ENCODE measurements around the gene OSER1. TPM values are rescaled to one million over a fixed set of nuclear protein-coding genes. Genes with fewer than 3 reads are reported as not detected.

The OSER1 gene
- polyA plus RNA-seq, 4 donors, result 24.0 to 57.8 (median 51.3) TPM

DNA sequence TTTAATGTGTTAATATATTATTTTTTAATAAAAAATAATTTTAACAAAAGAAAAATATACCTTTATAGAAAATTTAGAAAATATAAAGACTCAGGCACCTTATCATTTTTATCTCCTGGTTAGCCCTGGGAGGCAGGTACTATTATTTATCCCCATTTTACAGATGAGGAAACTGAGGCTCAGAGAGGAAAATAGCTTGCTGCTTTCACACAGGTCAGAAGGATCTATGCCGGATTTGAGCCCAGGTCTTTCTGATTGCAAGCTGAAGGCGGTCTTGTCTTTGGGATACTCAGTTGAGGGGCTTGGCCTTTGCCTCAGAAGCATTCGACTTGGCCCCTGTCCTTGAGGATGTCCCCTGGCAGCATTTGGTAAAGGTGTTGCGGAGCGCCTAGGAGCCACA, 11.5 kb upstream of the OSER1 start:
- no peak overlapping the region for H3K27ac ChIP-seq (ENCODE audit: low read depth in 1 of 3, low read length in 2 of 3)
- FAIRE-seq (no peak), DNase-seq (no peak)
- no peaks in the 10 kb centered on the region for H3K9me3 ChIP-seq (ENCODE audit: control insufficient read depth in 2 of 2, insufficient read depth in 1 of 2, low read depth in 1 of 2, low read length in 1 of 2)
- 94 to 97% (median 95%) methylated on average over 5 of the region's 5 CpGs for WGBS, 3 donors
- H3K4me3 ChIP-seq (ENCODE audit: low read depth in 1 of 3, low read length in 3 of 3), result no peak overlapping the region
- no peaks in the 10 kb centered on the region for H3K36me3 ChIP-seq (ENCODE audit: control insufficient read depth in 3 of 3, insufficient read depth in 2 of 3, low read depth in 1 of 3, low read length in 3 of 3)
- peaks cover 0 to 20% (median 0%) of the 10 kb centered on the region in 3 donors for H3K4me1 ChIP-seq (ENCODE audit: control insufficient read depth in 3 of 3, insufficient read depth in 2 of 3, low read depth in 1 of 3, low read length in 2 of 3)
- H3K27me3 ChIP-seq (ENCODE audit: control insufficient read depth in 3 of 3, insufficient read depth in 3 of 3, low read length in 3 of 3), result no peaks in the 10 kb centered on the region

GRCh38 chr20:44221368-44221954, 10.9 kb upstream of the OSER1 start:
- 56 to 84% (median 68%) methylated on average over 3 of the region's 3 CpGs for WGBS, 3 donors
- Histone ChIP-seq H3K4me3 (ENCODE audit: low read depth in 1 of 3, low read length in 3 of 3) (no peak overlapping the region), H3K4me1 (ENCODE audit: control insufficient read depth in 3 of 3, insufficient read depth in 2 of 3, low read depth in 1 of 3, low read length in 2 of 3) (peaks cover 0 to 20% (median 0%) of the 10 kb centered on the region in 3 donors), H3K36me3 (ENCODE audit: control insufficient read depth in 3 of 3, insufficient read depth in 2 of 3, low read depth in 1 of 3, low read length in 3 of 3) (no peaks in the 10 kb centered on the region), H3K27me3 (ENCODE audit: control insufficient read depth in 3 of 3, insufficient read depth in 3 of 3, low read length in 3 of 3) (no peaks in the 10 kb centered on the region), H3K27ac (ENCODE audit: low read depth in 1 of 3, low read length in 2 of 3) (no peak overlapping the region), H3K9me3 (ENCODE audit: control insufficient read depth in 2 of 2, insufficient read depth in 1 of 2, low read depth in 1 of 2, low read length in 1 of 2) (no peaks in the 10 kb centered on the region)
- FAIRE-seq (no peak), DNase-seq (no peak)

DNA sequence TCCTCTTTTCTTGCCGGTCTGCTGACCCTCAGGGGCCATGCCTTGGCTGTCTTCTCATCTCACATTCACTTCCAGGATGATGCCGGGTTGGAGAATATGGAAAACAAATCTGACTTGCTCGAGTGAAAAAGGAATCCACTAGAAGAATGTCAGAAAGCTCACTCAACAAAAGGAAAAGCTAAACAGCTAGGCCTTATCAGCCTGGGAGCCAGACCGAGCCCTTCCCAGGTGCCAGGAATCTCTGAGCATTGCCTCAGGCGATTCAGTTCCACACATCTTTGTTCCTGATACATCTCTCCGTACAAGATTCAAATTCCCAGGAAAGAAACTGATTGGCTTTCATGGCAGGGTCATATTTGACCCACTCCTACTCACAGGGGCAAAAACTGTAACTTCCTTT, 9.2 kb upstream of the OSER1 start:
- no peaks in the 10 kb centered on the region for H3K27me3 ChIP-seq (ENCODE audit: control insufficient read depth in 3 of 3, insufficient read depth in 3 of 3, low read length in 3 of 3)
- H3K36me3 ChIP-seq (ENCODE audit: control insufficient read depth in 3 of 3, insufficient read depth in 2 of 3, low read depth in 1 of 3, low read length in 3 of 3), result no peaks in the 10 kb centered on the region
- no peak overlapping the region for H3K4me3 ChIP-seq (ENCODE audit: low read depth in 1 of 3, low read length in 3 of 3)
- FAIRE-seq (no peak), DNase-seq (no peak)
- H3K9me3 ChIP-seq (ENCODE audit: control insufficient read depth in 2 of 2, insufficient read depth in 1 of 2, low read depth in 1 of 2, low read length in 1 of 2), result no peaks in the 10 kb centered on the region
- H3K4me1 ChIP-seq (ENCODE audit: control insufficient read depth in 3 of 3, insufficient read depth in 2 of 3, low read depth in 1 of 3, low read length in 2 of 3), result peaks cover 0 to 20% (median 0%) of the 10 kb centered on the region in 3 donors
- no peak overlapping the region for H3K27ac ChIP-seq (ENCODE audit: low read depth in 1 of 3, low read length in 2 of 3)
- 18 to 57% (median 48%) methylated on average over 6 of the region's 6 CpGs for WGBS, 3 donors

DNA sequence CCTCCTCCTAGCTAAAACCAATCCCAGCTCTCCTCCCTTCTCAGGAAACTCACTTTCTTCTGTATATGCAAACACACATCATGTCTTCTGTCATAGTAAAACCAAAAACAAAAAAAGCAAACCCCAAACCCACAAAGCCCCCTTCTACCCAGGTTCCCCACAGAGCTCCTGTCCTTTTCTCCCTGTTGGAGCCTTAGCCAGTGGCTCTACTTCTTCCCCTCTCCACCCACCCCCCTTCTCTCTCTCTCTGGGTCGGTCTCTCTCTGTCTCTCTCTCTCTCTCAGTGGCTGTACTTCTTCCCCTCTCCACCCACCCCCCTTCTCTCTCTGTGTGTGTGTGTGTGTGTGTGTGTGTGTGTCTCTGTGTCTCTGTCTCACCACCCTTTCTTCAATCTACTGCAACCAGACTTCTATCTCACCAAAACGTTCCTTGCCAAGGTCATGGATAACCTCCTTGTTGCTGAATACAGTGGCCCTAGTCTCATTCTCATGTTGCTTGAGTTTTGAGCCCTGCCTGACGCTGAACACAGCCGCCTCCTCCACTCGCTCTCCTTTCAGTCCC, 8.7 kb upstream of the OSER1 start:
- no peaks in the 10 kb centered on the region for H3K9me3 ChIP-seq (ENCODE audit: control insufficient read depth in 2 of 2, insufficient read depth in 1 of 2, low read depth in 1 of 2, low read length in 1 of 2)
- no peak overlapping the region for H3K4me3 ChIP-seq (ENCODE audit: low read depth in 1 of 3, low read length in 3 of 3)
- 38 to 54% (median 45%) methylated on average over 5 of the region's 5 CpGs for WGBS, 3 donors
- no peaks in the 10 kb centered on the region for H3K36me3 ChIP-seq (ENCODE audit: control insufficient read depth in 3 of 3, insufficient read depth in 2 of 3, low read depth in 1 of 3, low read length in 3 of 3)
- FAIRE-seq (no peak), DNase-seq (no peak)
- peaks cover 0 to 16% (median 0%) of the 10 kb centered on the region in 3 donors for H3K4me1 ChIP-seq (ENCODE audit: control insufficient read depth in 3 of 3, insufficient read depth in 2 of 3, low read depth in 1 of 3, low read length in 2 of 3)
- H3K27ac ChIP-seq (ENCODE audit: low read depth in 1 of 3, low read length in 2 of 3), result no peak overlapping the region
- H3K27me3 ChIP-seq (ENCODE audit: control insufficient read depth in 3 of 3, insufficient read depth in 3 of 3, low read length in 3 of 3), result no peaks in the 10 kb centered on the region

GRCh38 chr20:44218446-44218845, 7.9 kb upstream of the OSER1 start:
- H3K27me3 ChIP-seq (ENCODE audit: control insufficient read depth in 3 of 3, insufficient read depth in 3 of 3, low read length in 3 of 3), result no peaks in the 10 kb centered on the region
- no peaks in the 10 kb centered on the region for H3K9me3 ChIP-seq (ENCODE audit: control insufficient read depth in 2 of 2, insufficient read depth in 1 of 2, low read depth in 1 of 2, low read length in 1 of 2)
- WGBS, 3 donors, result 38 to 49% (median 46%) methylated on average over 4 of the region's 4 CpGs
- no peaks in the 10 kb centered on the region for H3K36me3 ChIP-seq (ENCODE audit: control insufficient read depth in 3 of 3, insufficient read depth in 2 of 3, low read depth in 1 of 3, low read length in 3 of 3)
- DNase-seq, result no peak
- peaks cover 0 to 12% (median 0%) of the 10 kb centered on the region in 3 donors for H3K4me1 ChIP-seq (ENCODE audit: control insufficient read depth in 3 of 3, insufficient read depth in 2 of 3, low read depth in 1 of 3, low read length in 2 of 3)
- H3K4me3 ChIP-seq (ENCODE audit: low read depth in 1 of 3, low read length in 3 of 3), result no peak overlapping the region
- H3K27ac ChIP-seq (ENCODE audit: low read depth in 1 of 3, low read length in 2 of 3), result no peak overlapping the region
- FAIRE-seq, result no peak

GRCh38 chr20:44217342-44218092, 6.9 kb upstream of the OSER1 start:
- H3K36me3 ChIP-seq (ENCODE audit: control insufficient read depth in 3 of 3, insufficient read depth in 2 of 3, low read depth in 1 of 3, low read length in 3 of 3), result no peaks in the 10 kb centered on the region
- no peaks in the 10 kb centered on the region for H3K9me3 ChIP-seq (ENCODE audit: control insufficient read depth in 2 of 2, insufficient read depth in 1 of 2, low read depth in 1 of 2, low read length in 1 of 2)
- 26 to 42% (median 28%) methylated on average over 11 of the region's 11 CpGs for WGBS, 3 donors
- H3K27ac ChIP-seq (ENCODE audit: low read depth in 1 of 3, low read length in 2 of 3), result no peak overlapping the region
- FAIRE-seq, result no peak
- DNase-seq, result peak; percentile 85 to 88
- peaks cover 0 to 6% (median 0%) of the 10 kb centered on the region in 3 donors for H3K4me1 ChIP-seq (ENCODE audit: control insufficient read depth in 3 of 3, insufficient read depth in 2 of 3, low read depth in 1 of 3, low read length in 2 of 3)
- H3K27me3 ChIP-seq (ENCODE audit: control insufficient read depth in 3 of 3, insufficient read depth in 3 of 3, low read length in 3 of 3), result no peaks in the 10 kb centered on the region
- no peak overlapping the region for H3K4me3 ChIP-seq (ENCODE audit: low read depth in 1 of 3, low read length in 3 of 3)

DNA sequence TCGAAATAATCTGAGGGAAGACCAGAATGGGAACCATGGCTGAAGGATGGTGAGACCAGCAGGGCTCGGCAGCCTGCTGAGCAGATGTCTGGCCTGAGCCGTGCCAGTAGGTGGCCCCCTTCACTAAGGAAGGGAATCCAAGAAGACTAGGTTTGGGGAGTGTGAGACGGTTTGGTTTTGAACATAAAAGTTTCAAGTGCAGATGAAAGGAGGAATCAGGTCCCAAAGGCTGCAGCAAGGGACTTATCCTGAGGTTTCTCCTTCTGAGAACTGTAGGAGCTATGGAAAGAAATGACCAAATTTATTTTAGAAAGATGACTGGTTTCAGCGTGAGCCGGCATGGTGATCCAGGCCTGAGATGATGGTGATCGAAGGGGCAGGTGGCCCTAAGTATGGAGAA, 4.6 kb upstream of the OSER1 start:
- 45 to 52% (median 48%) methylated on average over 7 of the region's 7 CpGs for WGBS, 3 donors
- no peak for FAIRE-seq
- Histone ChIP-seq H3K9me3 (ENCODE audit: control insufficient read depth in 2 of 2, insufficient read depth in 1 of 2, low read depth in 1 of 2, low read length in 1 of 2) (no peaks in the 10 kb centered on the region), H3K36me3 (ENCODE audit: control insufficient read depth in 3 of 3, insufficient read depth in 2 of 3, low read depth in 1 of 3, low read length in 3 of 3) (no peaks in the 10 kb centered on the region), H3K27ac (ENCODE audit: low read depth in 1 of 3, low read length in 2 of 3) (no peak overlapping the region), H3K4me1 (ENCODE audit: control insufficient read depth in 3 of 3, insufficient read depth in 2 of 3, low read depth in 1 of 3, low read length in 2 of 3) (peaks cover 0 to 14% (median 4%) of the 10 kb centered on the region in 3 donors), H3K27me3 (ENCODE audit: control insufficient read depth in 3 of 3, insufficient read depth in 3 of 3, low read length in 3 of 3) (no peaks in the 10 kb centered on the region), H3K4me3 (ENCODE audit: low read depth in 1 of 3, low read length in 3 of 3) (no peak overlapping the region)
- DNase-seq, result peak; percentile 71 to 78

- Histone ChIP-seq H3K4me3 (ENCODE audit: low read depth in 1 of 3, low read length in 3 of 3) (no peak overlapping the region), H3K27me3 (ENCODE audit: control insufficient read depth in 3 of 3, insufficient read depth in 3 of 3, low read length in 3 of 3) (no peaks in the 10 kb centered on the region), H3K9me3 (ENCODE audit: control insufficient read depth in 2 of 2, insufficient read depth in 1 of 2, low read depth in 1 of 2, low read length in 1 of 2) (no peaks in the 10 kb centered on the region), H3K27ac (ENCODE audit: low read depth in 1 of 3, low read length in 2 of 3) (no peak overlapping the region), H3K4me1 (ENCODE audit: control insufficient read depth in 3 of 3, insufficient read depth in 2 of 3, low read depth in 1 of 3, low read length in 2 of 3) (peaks cover 0 to 16% (median 6%) of the 10 kb centered on the region in 3 donors), H3K36me3 (ENCODE audit: control insufficient read depth in 3 of 3, insufficient read depth in 2 of 3, low read depth in 1 of 3, low read length in 3 of 3) (no peaks in the 10 kb centered on the region)
- no peak for DNase-seq
- FAIRE-seq, result no peak
- WGBS, 3 donors, result 74 to 82% (median 80%) methylated on average over 4 of the region's 4 CpGs
Measured at GRCh38 chr20:44212792-44213191, 2.2 kb upstream of the OSER1 start.

Data from small intestine (tissue), 7 donors.